DMS53 (cell line): ENCODE data around the gene GALNT12.

Source experiments
- DNase-seq: peaks from one replicate; lab custom pipeline; 2025; lab: John Stamatoyannopoulos, UW

Gene GALNT12

GRCh38 chr9:98801969-98802371 lies 5.5 kb upstream of the GALNT12 start:
- DNase-seq: peak; percentile 41

- no peak for DNase-seq
These were observed 3.4 kb upstream of the GALNT12 start for GRCh38 chr9:98804083-98804482.

GRCh38 chr9:98805506-98806272 lies 1.8 kb upstream of the GALNT12 start:
- no peak for DNase-seq

- peak; percentile 18 for DNase-seq
These were observed 955 bp upstream of the GALNT12 start for GRCh38 chr9:98806394-98807035.

- DNase-seq: peak; percentile 61
These were observed 335 bp downstream of the GALNT12 start for GRCh38 chr9:98807814-98808195.

- peak; percentile 65 for DNase-seq
These were observed 943 bp downstream of the GALNT12 start for GRCh38 chr9:98808411-98808815.

GRCh38 chr9:98808875-98809274 lies 1.4 kb downstream of the GALNT12 start:
- no peak for DNase-seq

- DNase-seq: peak; percentile 43
These were observed 2.0 kb downstream of the GALNT12 start for GRCh38 chr9:98809311-98810101.

GRCh38 chr9:98810102-98810842 lies 2.8 kb downstream of the GALNT12 start:
- DNase-seq: no peak

- no peak for DNase-seq
These were observed 3.7 kb downstream of the GALNT12 start for GRCh38 chr9:98811051-98811650.

GRCh38 chr9:98815391-98815951 lies 8.0 kb downstream of the GALNT12 start:
- DNase-seq: no peak

- no peak for DNase-seq
These were observed 11.3 kb downstream of the GALNT12 start for GRCh38 chr9:98818764-98819163.

GRCh38 chr9:98819231-98819630 lies 11.8 kb downstream of the GALNT12 start:
- DNase-seq: no peak

GRCh38 chr9:98821831-98822230 lies 14.4 kb downstream of the GALNT12 start:
- DNase-seq: no peak

GRCh38 chr9:98822661-98823060 lies 15.2 kb downstream of the GALNT12 start:
- DNase-seq: no peak

GRCh38 chr9:98823666-98824334 lies 16.3 kb downstream of the GALNT12 start:
- no peak for DNase-seq

GRCh38 chr9:98825414-98825813 lies 17.9 kb downstream of the GALNT12 start:
- no peak for DNase-seq

- no peak for DNase-seq
These were observed 19.2 kb downstream of the GALNT12 start for GRCh38 chr9:98826716-98827115.

- no peak for DNase-seq
These were observed 22.3 kb downstream of the GALNT12 start for GRCh38 chr9:98829766-98830165.

GRCh38 chr9:98830554-98830953 lies 23.1 kb downstream of the GALNT12 start:
- DNase-seq: no peak

- no peak for DNase-seq
These were observed 24.2 kb downstream of the GALNT12 start for GRCh38 chr9:98831696-98832095.
